Bronchial epithelial cell (primary cell): ENCODE data around the gene TXNL1. TPM values are rescaled to one million over a fixed set of nuclear protein-coding genes. Genes with fewer than 3 reads are reported as not detected.

ENCODE experiments used
- DNase-seq: peaks from one replicate; pipeline ENCODE4 v3.0.0-alpha.2; 2010; ENCODE audit warnings: low read depth
- FAIRE-seq: peaks from 2 replicates; lab custom pipeline; 2011; peaks lifted over from hg19 to GRCh38; lab: Jason Lieb, UNC
- H3K27me3 ChIP-seq: 2 replicates; pipeline ENCODE4 v1.5.1; 2011; ENCODE audit warnings: low read length; ENCODE audit not compliant: control insufficient read depth, insufficient read depth
- H3K36me3 ChIP-seq: 2 replicates; pipeline ENCODE4 v1.5.1; 2011; ENCODE audit warnings: low read length; ENCODE audit not compliant: control insufficient read depth, insufficient read depth
- H3K4me3 ChIP-seq: 2 replicates; pipeline ENCODE4 v1.5.1; 2011; ENCODE audit warnings: mild to moderate bottlenecking, low read depth, low read length, control low read depth
- total RNA-seq: library from RNA; depleted of rRNA; stranded (reverse); fragments of >200 nt; gene quantifications from 2 replicates; pipeline ENCODE4 v1.2.1, GENCODE V29; 2014
- TF ChIP-seq, protein P1 (sequence below): IDR thresholded peaks from 2 replicates; pipeline ENCODE4 v1.5.1; 2011; ENCODE audit warnings: mild to moderate bottlenecking, moderate library complexity, low read length, control low read depth, inconsistent platforms; ENCODE audit not compliant: insufficient read depth, severe bottlenecking

Gene TXNL1
- total RNA-seq, 1 donor from 2014 or later = 30.3 TPM

DNA sequence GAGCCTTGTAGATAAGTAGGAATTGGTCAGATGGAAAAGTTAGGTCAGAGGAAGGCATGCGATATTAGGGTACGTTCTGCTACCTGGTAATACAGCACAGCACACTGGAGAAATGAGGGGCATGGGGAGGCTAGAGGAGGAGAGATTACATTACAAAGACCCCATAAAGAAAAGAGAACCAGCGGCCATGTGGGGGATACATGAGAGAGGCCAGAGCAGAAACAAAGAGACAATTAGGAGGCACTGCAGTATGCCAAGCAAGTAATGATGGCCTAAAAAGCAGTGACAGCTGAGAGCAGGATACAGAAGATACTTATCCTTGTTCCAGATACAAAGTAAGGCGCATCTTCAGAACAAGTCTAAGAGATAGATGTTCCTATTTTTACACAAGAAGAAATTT is 40.0 kb downstream of the TXNL1 start:
- Histone ChIP-seq H3K4me3 (no peak overlapping the region), H3K36me3 (no peaks in the 10 kb centered on the region), H3K27me3 (no peaks in the 10 kb centered on the region)
- peak; percentile 58 for FAIRE-seq
- TF ChIP-seq, protein P1, sequence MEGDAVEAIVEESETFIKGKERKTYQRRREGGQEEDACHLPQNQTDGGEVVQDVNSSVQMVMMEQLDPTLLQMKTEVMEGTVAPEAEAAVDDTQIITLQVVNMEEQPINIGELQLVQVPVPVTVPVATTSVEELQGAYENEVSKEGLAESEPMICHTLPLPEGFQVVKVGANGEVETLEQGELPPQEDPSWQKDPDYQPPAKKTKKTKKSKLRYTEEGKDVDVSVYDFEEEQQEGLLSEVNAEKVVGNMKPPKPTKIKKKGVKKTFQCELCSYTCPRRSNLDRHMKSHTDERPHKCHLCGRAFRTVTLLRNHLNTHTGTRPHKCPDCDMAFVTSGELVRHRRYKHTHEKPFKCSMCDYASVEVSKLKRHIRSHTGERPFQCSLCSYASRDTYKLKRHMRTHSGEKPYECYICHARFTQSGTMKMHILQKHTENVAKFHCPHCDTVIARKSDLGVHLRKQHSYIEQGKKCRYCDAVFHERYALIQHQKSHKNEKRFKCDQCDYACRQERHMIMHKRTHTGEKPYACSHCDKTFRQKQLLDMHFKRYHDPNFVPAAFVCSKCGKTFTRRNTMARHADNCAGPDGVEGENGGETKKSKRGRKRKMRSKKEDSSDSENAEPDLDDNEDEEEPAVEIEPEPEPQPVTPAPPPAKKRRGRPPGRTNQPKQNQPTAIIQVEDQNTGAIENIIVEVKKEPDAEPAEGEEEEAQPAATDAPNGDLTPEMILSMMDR = no peak
- DNase-seq = no peak

DNA sequence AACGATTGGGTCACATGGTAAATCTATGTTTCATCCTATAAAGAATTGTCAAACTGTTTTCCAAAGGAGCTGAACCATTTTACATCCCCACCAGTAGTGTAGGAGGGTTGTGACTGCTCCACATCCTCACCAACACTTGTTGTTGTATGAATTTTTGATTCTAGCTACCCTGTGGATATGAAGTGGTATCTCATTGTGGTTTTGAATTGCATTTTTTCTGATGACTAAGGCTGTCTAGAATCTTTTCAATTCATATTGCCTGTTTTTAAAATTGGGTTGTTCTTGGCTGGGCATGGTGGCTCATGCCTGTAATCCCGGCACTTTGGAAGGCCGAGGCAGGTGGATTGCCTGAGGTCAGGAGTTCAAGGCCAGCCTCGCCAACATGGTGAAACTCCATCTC is 44.5 kb downstream of the TXNL1 start:
- TF ChIP-seq, protein P1 = no peak
- peak; percentile 36 for DNase-seq
- Histone ChIP-seq H3K27me3 (no peaks in the 10 kb centered on the region), H3K36me3 (no peaks in the 10 kb centered on the region), H3K4me3 (no peak overlapping the region)
- FAIRE-seq = no peak

DNA sequence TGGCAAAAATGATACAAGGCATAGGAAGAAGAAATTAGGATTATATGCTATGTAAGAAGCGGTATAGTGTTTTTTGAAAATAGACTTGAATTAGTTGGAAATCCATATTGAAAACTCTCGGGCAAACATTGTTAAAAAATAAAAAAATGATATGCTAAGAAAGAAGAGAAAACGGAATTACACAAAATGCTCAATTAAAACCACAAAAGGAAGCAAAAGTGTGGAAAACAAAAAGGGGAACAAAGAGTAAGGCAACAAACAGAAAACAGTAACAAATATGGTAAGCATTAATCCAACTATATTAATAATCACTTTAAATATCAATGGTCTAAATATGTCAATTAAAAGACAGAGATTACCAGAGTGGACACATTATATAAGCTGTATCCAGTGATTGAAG is 58.4 kb downstream of the TXNL1 start:
- Histone ChIP-seq H3K4me3 (no peak overlapping the region), H3K36me3 (no peaks in the 10 kb centered on the region), H3K27me3 (no peaks in the 10 kb centered on the region)
- DNase-seq (no peak), FAIRE-seq (no peak)
- TF ChIP-seq, protein P1 = no peak

DNA sequence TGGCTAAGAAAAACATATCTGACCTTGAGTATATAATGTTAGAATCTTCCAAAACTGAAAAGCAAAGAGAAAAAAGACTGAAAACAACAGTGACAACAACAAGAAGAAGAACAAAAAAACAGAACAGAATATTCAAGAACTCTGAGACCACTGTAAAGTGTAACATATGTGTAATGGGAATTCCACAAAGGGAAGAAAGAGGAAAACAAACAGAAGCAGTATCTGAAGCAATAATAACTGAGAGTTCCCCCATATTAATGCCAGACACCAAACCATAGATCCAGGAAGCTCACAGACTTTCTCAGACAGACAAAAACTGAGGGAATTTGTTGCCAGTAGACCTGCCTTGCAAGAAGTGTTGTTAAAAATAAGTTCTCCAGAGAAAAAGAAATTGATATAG is 58.9 kb downstream of the TXNL1 start:
- FAIRE-seq = no peak
- Histone ChIP-seq H3K36me3 (no peaks in the 10 kb centered on the region), H3K27me3 (no peaks in the 10 kb centered on the region), H3K4me3 (no peak overlapping the region)
- TF ChIP-seq, protein P1 = no peak
- DNase-seq = no peak

DNA sequence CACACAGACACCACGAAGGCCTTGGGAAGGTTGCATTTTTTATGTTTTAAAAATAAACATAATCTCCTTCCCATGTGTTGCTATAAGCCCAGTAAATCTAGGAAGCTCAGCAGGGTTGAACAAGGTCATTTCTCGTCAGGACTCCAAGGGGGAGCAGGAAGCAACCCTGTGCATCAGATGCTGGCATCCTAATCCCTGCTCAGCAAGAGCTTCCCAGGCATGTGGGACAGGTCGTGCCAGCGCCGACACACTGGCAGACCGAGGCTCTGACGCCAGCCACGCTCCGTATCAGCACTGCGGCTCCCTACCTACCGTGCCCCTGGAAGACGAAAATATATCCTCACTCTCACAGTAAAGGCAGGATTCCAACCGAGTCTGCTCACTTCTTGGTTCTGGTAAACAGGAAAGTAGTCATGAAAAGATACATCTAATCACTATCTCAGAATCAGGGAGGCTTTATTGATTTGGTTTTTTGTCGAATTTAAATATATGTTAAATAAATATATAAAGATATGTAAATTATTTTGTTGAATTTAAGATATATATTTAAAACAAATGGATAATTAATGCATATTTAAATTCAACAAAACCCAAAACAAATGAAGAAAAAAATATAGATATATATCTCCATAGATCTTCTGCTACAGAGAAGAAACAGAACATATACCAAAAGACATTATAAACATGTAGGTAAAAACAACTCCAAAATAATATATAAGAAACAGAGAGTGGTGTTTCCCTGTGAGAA is 61.4 kb downstream of the TXNL1 start:
- DNase-seq = no peak
- H3K4me3 ChIP-seq = no peak overlapping the region
- H3K36me3 ChIP-seq = no peaks in the 10 kb centered on the region
- TF ChIP-seq, protein P1 = no peak
- FAIRE-seq = no peak
- no peaks in the 10 kb centered on the region for H3K27me3 ChIP-seq
